MCF 10A (cell line): ENCODE data around the gene PIEZO2. TPM values are rescaled to one million over a fixed set of nuclear protein-coding genes. Genes with fewer than 3 reads are reported as not detected.

ENCODE experiments used
- BruUV-seq: library from RNA; stranded (reverse); fragments of 400-500 nt; replicated peaks from 2 replicates; lab custom pipeline; 2021; lab: Mats Ljungman, UMichigan
- CTCF ChIA-PET: fragments of 300-600 bp; sonication (Branson Sonifier 250); formaldehyde crosslinking; extraction: SDS; loops from one replicate; lab custom pipeline; 2021; ENCODE audit warnings: antibody characterized with exemption, inconsistent platforms; lab: Yijun Ruan, JAX
- POLR2A ChIA-PET: fragments of 300-600, 350-650 bp; sonication (Branson Sonifier 250); formaldehyde crosslinking; extraction: SDS; loops from one replicate; lab custom pipeline; 2020; ENCODE audit warnings: antibody characterized with exemption, inconsistent platforms; lab: Yijun Ruan, JAX
- DNase-seq: peaks from one replicate; pipeline ENCODE4 v3.0.0-alpha.2; 2018; ENCODE audit not compliant: unreplicated experiment
- H3K27ac Mint-ChIP-seq: one replicate; pipeline ENCODE4 v1.8.0; 2022; ENCODE audit warnings: mild to moderate bottlenecking, low read depth, mixed read lengths; ENCODE audit not compliant: unreplicated experiment
- H3K27me3 Mint-ChIP-seq: one replicate; pipeline ENCODE4 v1.8.0; 2022; ENCODE audit warnings: mixed read lengths; ENCODE audit not compliant: insufficient read depth, unreplicated experiment
- H3K36me3 Mint-ChIP-seq: one replicate; pipeline ENCODE4 v1.8.0; 2022; ENCODE audit warnings: mild to moderate bottlenecking, moderate library complexity, mixed read lengths; ENCODE audit not compliant: insufficient read depth, unreplicated experiment
- H3K4me1 Mint-ChIP-seq: one replicate; pipeline ENCODE4 v1.8.0; 2022; ENCODE audit warnings: mixed read lengths; ENCODE audit not compliant: insufficient read depth, unreplicated experiment
- H3K4me3 Mint-ChIP-seq: one replicate; pipeline ENCODE4 v1.8.0; 2022; ENCODE audit warnings: mild to moderate bottlenecking, moderate library complexity, mixed read lengths; ENCODE audit not compliant: unreplicated experiment
- H3K9me3 Mint-ChIP-seq: one replicate; pipeline ENCODE4 v1.8.0; 2022; ENCODE audit warnings: mixed read lengths; ENCODE audit not compliant: unreplicated experiment
- CTCF ChIP-seq: fragments of 200-600 bp; IDR thresholded peaks from one replicate; pipeline ENCODE4 v1.8.0; 2022; ENCODE audit warnings: antibody characterized with exemption, mild to moderate bottlenecking; ENCODE audit not compliant: unreplicated experiment
- intact Hi-C: fragments of 100-400 bp; cut with micrococcal nuclease; formaldehyde crosslinking; loops from 2 replicates; pipeline ENCODE4 v1.14.1; 2022
- total RNA-seq: library from RNA; stranded (reverse); gene quantifications from 2 replicates; pipeline ENCODE4 v1.2.3, GENCODE V29; 2022

PIEZO2 gene
- total RNA-seq, 1 experiment from 2014 or later, result 0.49 TPM

- no peak overlapping the region for H3K27ac Mint-ChIP-seq
- H3K9me3 Mint-ChIP-seq, result no peaks in the 10 kb centered on the region
- no TSS peak for BruUV-seq
- H3K4me3 Mint-ChIP-seq, result no peak overlapping the region
- peaks cover 10% of the 10 kb centered on the region for H3K4me1 Mint-ChIP-seq
- no peaks in the 10 kb centered on the region for H3K36me3 Mint-ChIP-seq
- POLR2A ChIA-PET, result interaction anchor here (3.0 kb wide), 1 partner anchor 29 kb away, joined by 11 read pairs; no protein-coding TSS in a partner anchor
- intact Hi-C loops, result no loop called here
- CTCF ChIA-PET, result interaction anchor here (0.6 to 4.5 kb wide), 4 partner anchors 15 to 434 kb away, joined by 3 to 25 read pairs (median 4); no protein-coding TSS in a partner anchor
- TF ChIP-seq CTCF, result no peak
- H3K27me3 Mint-ChIP-seq, result no peaks in the 10 kb centered on the region
- DNase-seq, result peak; percentile 5
Measured at GRCh38 chr18:11034884-11035283, 114.5 kb downstream of the PIEZO2 start.

- CTCF ChIA-PET, result interaction anchor here (0.7 to 4.5 kb wide), 2 partner anchors 121 to 182 kb away, joined by 3 to 25 read pairs; no protein-coding TSS in a partner anchor
- no TSS peak for BruUV-seq
- Mint-ChIP-seq H3K36me3 (no peaks in the 10 kb centered on the region), H3K9me3 (no peaks in the 10 kb centered on the region), H3K4me1 (peaks cover 10% of the 10 kb centered on the region), H3K27me3 (no peaks in the 10 kb centered on the region), H3K27ac (no peak overlapping the region), H3K4me3 (no peak overlapping the region)
- no peak for DNase-seq
- no peak for TF ChIP-seq CTCF
- POLR2A ChIA-PET, result no interaction called here
- intact Hi-C loops, result no loop called here
Measured at GRCh38 chr18:11033503-11033902, 115.9 kb downstream of the PIEZO2 start.

- ChIA-PET POLR2A (no interaction called here), CTCF (interaction anchor here (1.0 to 3.8 kb wide), 3 partner anchors 9 to 180 kb away, joined by 6 to 17 read pairs (median 8); no protein-coding TSS in a partner anchor)
- peaks cover 10% of the 10 kb centered on the region for H3K4me1 Mint-ChIP-seq
- no peaks in the 10 kb centered on the region for H3K27me3 Mint-ChIP-seq
- no peaks in the 10 kb centered on the region for H3K9me3 Mint-ChIP-seq
- no peak for TF ChIP-seq CTCF
- H3K36me3 Mint-ChIP-seq, result no peaks in the 10 kb centered on the region
- intact Hi-C loops, result no loop called here
- H3K4me3 Mint-ChIP-seq, result no peak overlapping the region
- no peak overlapping the region for H3K27ac Mint-ChIP-seq
- no TSS peak for BruUV-seq
- DNase-seq, result no peak
Measured at GRCh38 chr18:11031966-11032365, 117.4 kb downstream of the PIEZO2 start.

GRCh38 chr18:11029021-11029420 is 120.3 kb downstream of the PIEZO2 start:
- BruUV-seq, result no TSS peak
- Mint-ChIP-seq H3K9me3 (no peaks in the 10 kb centered on the region), H3K27me3 (no peaks in the 10 kb centered on the region), H3K36me3 (no peaks in the 10 kb centered on the region), H3K27ac (no peak overlapping the region), H3K4me3 (no peak overlapping the region), H3K4me1 (no peaks in the 10 kb centered on the region)
- POLR2A ChIA-PET, result no interaction called here
- no peak for DNase-seq
- CTCF ChIA-PET, result interaction anchor here (3.8 kb wide), 1 partner anchor 12 kb away, joined by 17 read pairs; no protein-coding TSS in a partner anchor
- intact Hi-C loops, result no loop called here
- TF ChIP-seq CTCF, result no peak
